ENCODE data around the gene ATXN1. TPM values are rescaled to one million over a fixed set of nuclear protein-coding genes. Genes with fewer than 3 reads are reported as not detected.

Gene ATXN1
- total and polyA plus RNA-seq, 2 of the 13 experiments (the other 11 are each of a cell fraction or from before 2014, with no cell fraction given) = 20.7 to 39.5 TPM

DNA sequence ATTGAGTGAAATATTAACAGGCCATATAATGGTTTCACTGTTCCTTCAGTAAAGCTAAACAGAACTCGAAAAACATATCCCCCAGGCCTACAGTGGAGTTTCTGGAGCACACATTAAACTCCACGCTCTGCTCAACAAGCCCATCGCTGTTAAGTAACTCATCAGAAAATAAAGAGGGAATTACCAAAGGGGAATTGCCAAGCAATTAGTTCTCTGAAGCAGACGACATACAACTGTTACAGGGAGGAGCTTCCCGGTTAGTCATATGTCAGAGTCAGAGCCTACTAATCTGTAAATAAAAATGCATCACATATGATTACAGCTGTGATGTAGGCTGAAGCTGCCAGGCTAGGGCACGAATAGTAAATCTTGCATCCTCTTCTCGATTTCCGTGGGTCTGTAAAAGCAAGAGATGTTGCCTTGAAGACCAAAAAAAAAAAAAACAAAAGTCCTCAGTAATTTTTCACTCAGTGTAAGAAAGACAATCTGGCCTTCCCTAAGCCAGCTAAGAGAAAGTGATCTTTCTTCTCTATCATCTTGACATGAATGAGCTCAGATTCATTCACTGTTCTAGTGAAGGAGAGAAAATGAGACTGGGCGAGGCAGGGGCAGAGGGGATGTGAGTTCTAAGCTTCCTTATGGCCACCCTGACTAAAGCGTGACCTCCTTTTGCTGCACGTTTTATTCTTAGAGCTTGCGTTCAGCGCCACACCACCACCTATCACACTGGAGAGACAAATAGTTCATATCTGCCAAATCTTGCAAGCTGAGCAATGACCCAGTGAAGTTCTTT lies 13.8 kb downstream of the ATXN1 start:
- H3K9me3 ChIP-seq (ENCODE audit: low read length) = no peaks in the 10 kb centered on the region
- peak; percentile 91 for ATAC-seq
- CTCF ChIA-PET (ENCODE audit: low intra/inter-chr PET ratio, low total read pairs) = no interaction called here
- peaks cover 14 to 47% of the 10 kb centered on the region in 2 experiments for H3K36me3 ChIP-seq (replicated peaks in 1 of 2; ENCODE audit: control insufficient read depth in 1 of 2, insufficient read depth in 2 of 2, low read length in 2 of 2)
- peak overlapping the region; percentile 67 for H3K4me2 ChIP-seq (ENCODE audit: low read depth, low read length)
- H3K9ac ChIP-seq (ENCODE audit: insufficient read depth, low read depth, low read length) = peak overlapping the region; percentile 45
- WGBS (ENCODE audit: low lambda C conversion rate) = 43% methylated on average over 13 of the region's 13 CpGs
- in situ Hi-C loops (cut with HindIII; ENCODE audit: extremely low pct_ligation_motif_present, low pct_unique_long_range_greater_than_20kb) (no loop called here), intact Hi-C loops (cut with micrococcal nuclease; ENCODE audit: unreplicated experiment) (no loop called here)
- no TSS peak for BruUV-seq (replicated peaks)
- no peaks in the 10 kb centered on the region for H3K27me3 ChIP-seq (ENCODE audit: control insufficient read depth in 1 of 2, insufficient read depth in 2 of 2, low read length in 2 of 2)
- peaks cover 8% of the 10 kb centered on the region for H4K20me1 ChIP-seq (ENCODE audit: insufficient read depth, low read length)
- POLR2A ChIA-PET = interaction anchor here (0.8 to 2.3 kb wide), 10 partner anchors 8 to 20 kb away, joined by 3 to 11 read pairs (median 4); no protein-coding TSS in a partner anchor
- peaks cover 97% of the 10 kb centered on the region for H3K79me2 ChIP-seq (ENCODE audit: insufficient read depth, low read length)
- DNase-seq (ENCODE audit: low spot score) = peak; percentile 78
- H3K4me3 ChIP-seq (replicated peaks in 1 of 3; ENCODE audit: insufficient read depth in 1 of 3, low read depth in 2 of 3, low read length in 3 of 3) = peak overlapping the region in 2 of 3 experiments; percentile 22 to 35; a peak in 2 of 6 replicates
- no peak overlapping the region for H2AFZ ChIP-seq (ENCODE audit: low read length)
- H3K27ac ChIP-seq (ENCODE audit: extremely low read length, insufficient read depth, low read length) = peak overlapping the region; percentile 58
- peaks cover 87% of the 10 kb centered on the region for H3K4me1 ChIP-seq (ENCODE audit: insufficient read depth, low read length)
- peak; percentile 48 for FAIRE-seq
- TF ChIP-seq HDAC2 (CRISPR knock-in tag; IDR thresholded peaks at IDR 0.05) (peak; percentile 37; the same call in 1 of the 2 replicates), RELA (CRISPR knock-in tag; IDR thresholded peaks at IDR 0.05) (no peak), ZFX (CRISPR knock-in tag; IDR thresholded peaks at IDR 0.05; ENCODE audit: low read depth) (peak; percentile 38; the same call in 1 of the 2 replicates), ZFP36L1 (CRISPR knock-in tag; IDR thresholded peaks at IDR 0.05) (0 out of 2 replicates have a peak, but pooled peaks have one; percentile 3), ASH2L (IDR thresholded peaks at IDR 0.05; ENCODE audit: insufficient read length, low read depth, low read length) (peak; percentile 64), CREB1 (IDR thresholded peaks at IDR 0.05) (no peak), CREB1 (CRISPR knock-in tag; IDR thresholded peaks at IDR 0.05) (peak; percentile 52), MTF2 (CRISPR knock-in tag; IDR thresholded peaks at IDR 0.05; ENCODE audit: borderline replicate concordance) (no peak), ZKSCAN8 (CRISPR knock-in tag; IDR thresholded peaks at IDR 0.05; ENCODE audit: borderline replicate concordance) (peak; percentile 87; the same call in 1 of the 2 replicates), NCOA5 (CRISPR knock-in tag; IDR thresholded peaks at IDR 0.05) (no peak), PHF5A (CRISPR knock-in tag; IDR thresholded peaks at IDR 0.05; ENCODE audit: low read depth, unreplicated experiment) (no peak), ZFY (CRISPR knock-in tag; IDR thresholded peaks at IDR 0.05) (0 out of 2 replicates have a peak, but pooled peaks have one; percentile 37), MED1 (CRISPR knock-in tag; IDR thresholded peaks at IDR 0.05) (peak; percentile 36; the same call in 1 of the 2 replicates), ZNF644 (CRISPR knock-in tag; IDR thresholded peaks at IDR 0.05; ENCODE audit: low read depth) (0 out of 2 replicates have a peak, but pooled peaks have one; percentile 16), SPEN (CRISPR knock-in tag; IDR thresholded peaks at IDR 0.05; ENCODE audit: low read depth) (no peak), GFI1 (CRISPR knock-in tag; IDR thresholded peaks at IDR 0.05; ENCODE audit: borderline replicate concordance) (no peak; the same call in 1 of the 2 replicates), CENPX (CRISPR knock-in tag; IDR thresholded peaks at IDR 0.05) (no peak), MYC (CRISPR knock-in tag; IDR thresholded peaks at IDR 0.05; ENCODE audit: borderline replicate concordance) (no peak), ZNF549 (CRISPR knock-in tag; IDR thresholded peaks at IDR 0.05) (no peak)
- TF ChIP-seq, protein P1, sequence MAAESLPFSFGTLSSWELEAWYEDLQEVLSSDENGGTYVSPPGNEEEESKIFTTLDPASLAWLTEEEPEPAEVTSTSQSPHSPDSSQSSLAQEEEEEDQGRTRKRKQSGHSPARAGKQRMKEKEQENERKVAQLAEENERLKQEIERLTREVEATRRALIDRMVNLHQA (CRISPR knock-in tag; IDR thresholded peaks at IDR 0.05) = no peak
- TF ChIP-seq, protein P2, sequence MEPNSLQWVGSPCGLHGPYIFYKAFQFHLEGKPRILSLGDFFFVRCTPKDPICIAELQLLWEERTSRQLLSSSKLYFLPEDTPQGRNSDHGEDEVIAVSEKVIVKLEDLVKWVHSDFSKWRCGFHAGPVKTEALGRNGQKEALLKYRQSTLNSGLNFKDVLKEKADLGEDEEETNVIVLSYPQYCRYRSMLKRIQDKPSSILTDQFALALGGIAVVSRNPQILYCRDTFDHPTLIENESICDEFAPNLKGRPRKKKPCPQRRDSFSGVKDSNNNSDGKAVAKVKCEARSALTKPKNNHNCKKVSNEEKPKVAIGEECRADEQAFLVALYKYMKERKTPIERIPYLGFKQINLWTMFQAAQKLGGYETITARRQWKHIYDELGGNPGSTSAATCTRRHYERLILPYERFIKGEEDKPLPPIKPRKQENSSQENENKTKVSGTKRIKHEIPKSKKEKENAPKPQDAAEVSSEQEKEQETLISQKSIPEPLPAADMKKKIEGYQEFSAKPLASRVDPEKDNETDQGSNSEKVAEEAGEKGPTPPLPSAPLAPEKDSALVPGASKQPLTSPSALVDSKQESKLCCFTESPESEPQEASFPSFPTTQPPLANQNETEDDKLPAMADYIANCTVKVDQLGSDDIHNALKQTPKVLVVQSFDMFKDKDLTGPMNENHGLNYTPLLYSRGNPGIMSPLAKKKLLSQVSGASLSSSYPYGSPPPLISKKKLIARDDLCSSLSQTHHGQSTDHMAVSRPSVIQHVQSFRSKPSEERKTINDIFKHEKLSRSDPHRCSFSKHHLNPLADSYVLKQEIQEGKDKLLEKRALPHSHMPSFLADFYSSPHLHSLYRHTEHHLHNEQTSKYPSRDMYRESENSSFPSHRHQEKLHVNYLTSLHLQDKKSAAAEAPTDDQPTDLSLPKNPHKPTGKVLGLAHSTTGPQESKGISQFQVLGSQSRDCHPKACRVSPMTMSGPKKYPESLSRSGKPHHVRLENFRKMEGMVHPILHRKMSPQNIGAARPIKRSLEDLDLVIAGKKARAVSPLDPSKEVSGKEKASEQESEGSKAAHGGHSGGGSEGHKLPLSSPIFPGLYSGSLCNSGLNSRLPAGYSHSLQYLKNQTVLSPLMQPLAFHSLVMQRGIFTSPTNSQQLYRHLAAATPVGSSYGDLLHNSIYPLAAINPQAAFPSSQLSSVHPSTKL (CRISPR knock-in tag; IDR thresholded peaks at IDR 0.05) = peak; percentile 53; the same call in 1 of the 2 replicates
